ENCODE measurements around the gene ECHS1. TPM values are rescaled to one million over a fixed set of nuclear protein-coding genes. Genes with fewer than 3 reads are reported as not detected.
"Not testable (repeated sequence)": the region's sequence is repeated elsewhere in the genome, so short reads cannot be mapped to it uniquely, and the experiment has no call there.

ECHS1 gene
- total and polyA plus RNA-seq, 4 experiments from 2014 or later: 29.7 to 117 (median 56.0) TPM

DNA sequence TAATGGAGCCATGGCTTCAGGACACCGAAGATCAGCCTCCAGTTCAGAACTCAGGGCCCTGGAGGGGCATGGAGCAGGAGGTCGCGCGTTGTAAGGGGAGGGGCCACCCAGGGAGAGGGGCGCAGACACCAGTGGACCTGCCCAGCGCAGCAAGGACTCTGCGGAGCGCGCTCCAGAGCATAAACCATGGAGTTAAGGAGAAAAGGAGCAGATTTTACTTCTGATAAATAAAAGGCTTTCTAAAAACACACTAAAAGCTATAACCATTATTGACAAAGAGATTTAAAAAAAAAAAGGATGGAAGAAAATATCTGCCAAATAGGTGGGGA is 47.0 kb downstream of the ECHS1 start:
- Mint-ChIP-seq H3K4me1 (peaks cover 3 to 20% (median 12%) of the 10 kb centered on the region in 4 donors), H3K36me3 (no peaks in the 10 kb centered on the region), H3K9me3 (no peaks in the 10 kb centered on the region), H3K27ac (peak overlapping the region in 3 of 7 donors; percentile 7 to 60 (median 13)), H3K27me3 (peaks cover 12 to 18% of the 10 kb centered on the region in 2 donors), H3K4me3 (peak overlapping the region in 6 of 8 donors; percentile 17 to 54 (median 37))
- Histone ChIP-seq H3K27me3 (ENCODE audit: insufficient read depth, low read length) (peaks cover 31% of the 10 kb centered on the region), H3K36me3 (ENCODE audit: insufficient read depth, low read length) (no peaks in the 10 kb centered on the region), H3K9me3 (ENCODE audit: control insufficient read depth in 1 of 2, low read length in 2 of 2) (no peaks in the 10 kb centered on the region), H3K4me1 (ENCODE audit: insufficient read depth, low read length) (peaks cover 24% of the 10 kb centered on the region), H3K4me3 (ENCODE audit: low read length in 2 of 2) (no peak overlapping the region), H3K27ac (ENCODE audit: low read depth, low read length) (no peak overlapping the region)
- ChIA-PET POLR2A (ENCODE audit: partially characterized antibody) (no interaction called here), CTCF (ENCODE audit: partially characterized antibody) (no interaction called here)
- intact Hi-C loops (cut with micrococcal nuclease): no loop called here
- DNase-seq: no peak

DNA sequence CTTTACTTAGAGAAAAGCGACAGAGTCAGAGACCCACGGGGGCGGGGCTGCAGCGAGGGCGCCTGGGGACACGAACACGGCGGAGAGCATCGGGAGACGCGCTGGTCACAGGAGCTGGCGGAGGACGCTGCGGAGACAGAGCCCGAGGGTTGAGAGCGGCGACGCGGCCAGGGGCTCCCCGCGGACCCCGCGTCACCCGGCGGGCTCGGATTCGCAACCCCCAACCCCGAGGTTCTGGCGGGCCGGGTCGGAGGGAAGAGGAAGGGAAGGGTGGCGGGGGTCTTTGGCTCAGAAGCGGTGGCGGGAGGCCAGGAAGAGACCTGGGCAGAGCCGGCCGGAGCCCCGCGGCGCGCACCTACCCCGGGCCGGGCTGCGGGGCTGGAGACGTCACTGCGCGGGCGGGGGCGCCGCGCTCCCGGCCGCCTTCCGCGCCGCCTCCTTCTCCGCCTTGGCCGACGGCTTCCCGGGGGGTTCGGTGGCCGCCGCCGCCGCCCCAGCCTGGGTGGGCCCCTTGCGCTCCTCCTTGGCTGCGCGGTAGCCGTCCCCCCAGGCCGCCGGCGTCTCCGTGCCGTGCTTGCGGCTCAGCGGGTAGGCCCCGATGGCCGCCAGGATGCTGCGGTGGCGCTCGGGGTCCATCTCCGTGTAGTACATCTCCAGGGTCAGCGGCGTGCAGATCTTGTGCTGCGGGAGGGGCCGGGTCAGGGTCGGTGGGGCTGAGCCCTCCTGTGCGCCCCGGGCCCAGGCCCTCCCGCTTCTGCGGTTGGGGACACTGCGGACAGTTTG is 47.5 kb downstream of the ECHS1 start:
- H3K9me3 Mint-ChIP-seq: no peaks in the 10 kb centered on the region
- Histone ChIP-seq H3K36me3 (ENCODE audit: insufficient read depth, low read length) (no peaks in the 10 kb centered on the region), H3K27ac (ENCODE audit: low read depth, low read length) (no peak overlapping the region), H3K27me3 (ENCODE audit: insufficient read depth, low read length) (peaks cover 31% of the 10 kb centered on the region), H3K4me3 (ENCODE audit: low read length in 2 of 2) (peak overlapping the region in 1 of 2 donors; percentile 32), H3K4me1 (ENCODE audit: insufficient read depth, low read length) (peaks cover 24% of the 10 kb centered on the region), H3K9me3 (ENCODE audit: control insufficient read depth in 1 of 2, low read length in 2 of 2) (no peaks in the 10 kb centered on the region)
- H3K4me3 Mint-ChIP-seq: peak overlapping the region; percentile 67 to 88 (median 80)
- DNase-seq: peak in 3 of 5 donors; percentile 24 to 46 (median 32)
- ChIA-PET POLR2A (ENCODE audit: partially characterized antibody) (interaction anchor here (1.2 to 1.7 kb wide), 2 partner anchors 10 to 11 kb away, joined by 5 to 6 read pairs; partner anchors contain the start of gene CALY), CTCF (ENCODE audit: partially characterized antibody) (interaction anchor here (1.9 kb wide), 1 partner anchor 18 kb away, joined by 8 read pairs; no protein-coding TSS in a partner anchor)
- peaks cover 12 to 18% of the 10 kb centered on the region in 2 donors for H3K27me3 Mint-ChIP-seq
- intact Hi-C loops (cut with micrococcal nuclease): no loop called here
- H3K36me3 Mint-ChIP-seq: no peaks in the 10 kb centered on the region
- peak overlapping the region in 4 of 7 donors; percentile 2 to 74 (median 60) for H3K27ac Mint-ChIP-seq
- peaks cover 3 to 20% (median 12%) of the 10 kb centered on the region in 4 donors for H3K4me1 Mint-ChIP-seq

DNA sequence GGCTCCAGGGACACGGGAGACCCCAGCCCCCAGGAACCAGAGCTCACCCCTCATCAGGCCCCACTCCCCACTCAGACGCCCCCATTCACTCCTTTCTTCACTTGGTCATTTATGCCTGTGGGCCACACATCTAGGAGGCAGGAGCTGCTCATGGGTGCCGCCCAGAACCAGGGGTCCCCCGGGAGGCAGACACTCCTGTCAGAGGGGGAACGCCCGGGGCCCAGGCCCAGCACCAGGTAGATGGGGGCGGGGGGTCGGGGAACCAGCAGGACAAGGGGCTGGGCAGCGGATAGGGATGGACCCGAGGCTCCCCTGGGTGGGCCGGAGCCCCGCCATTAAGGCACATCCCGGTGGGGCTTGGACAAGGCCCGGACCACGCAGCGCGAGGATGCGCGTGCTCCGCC is 48.3 kb downstream of the ECHS1 start:
- Mint-ChIP-seq H3K4me1 (peaks cover 3 to 18% (median 10%) of the 10 kb centered on the region in 4 donors), H3K36me3 (no peaks in the 10 kb centered on the region), H3K9me3 (no peaks in the 10 kb centered on the region), H3K27ac (peak overlapping the region in 1 of 7 donors; percentile 47), H3K4me3 (peak overlapping the region in 4 of 8 donors; percentile 36 to 69 (median 52)), H3K27me3 (peaks cover 12 to 18% of the 10 kb centered on the region in 2 donors)
- Histone ChIP-seq H3K36me3 (ENCODE audit: insufficient read depth, low read length) (no peaks in the 10 kb centered on the region), H3K4me3 (ENCODE audit: low read length in 2 of 2) (peak overlapping the region in 1 of 2 donors; percentile 32), H3K4me1 (ENCODE audit: insufficient read depth, low read length) (peaks cover 21% of the 10 kb centered on the region), H3K27me3 (ENCODE audit: insufficient read depth, low read length) (peaks cover 31% of the 10 kb centered on the region), H3K9me3 (ENCODE audit: control insufficient read depth in 1 of 2, low read length in 2 of 2) (no peaks in the 10 kb centered on the region), H3K27ac (ENCODE audit: low read depth, low read length) (no peak overlapping the region)
- CTCF ChIA-PET (ENCODE audit: partially characterized antibody): interaction anchor here (1.1 to 1.9 kb wide), 2 partner anchors 11 to 17 kb away, joined by 5 to 8 read pairs; no protein-coding TSS in a partner anchor
- intact Hi-C loops (cut with micrococcal nuclease): no loop called here
- POLR2A ChIA-PET (ENCODE audit: partially characterized antibody): interaction anchor here (1.1 to 1.7 kb wide), 3 partner anchors 10 to 12 kb away, joined by 5 to 6 read pairs (median 6); partner anchors contain the start of gene CALY
- DNase-seq: peak in 1 of 5 donors; percentile 37

DNA sequence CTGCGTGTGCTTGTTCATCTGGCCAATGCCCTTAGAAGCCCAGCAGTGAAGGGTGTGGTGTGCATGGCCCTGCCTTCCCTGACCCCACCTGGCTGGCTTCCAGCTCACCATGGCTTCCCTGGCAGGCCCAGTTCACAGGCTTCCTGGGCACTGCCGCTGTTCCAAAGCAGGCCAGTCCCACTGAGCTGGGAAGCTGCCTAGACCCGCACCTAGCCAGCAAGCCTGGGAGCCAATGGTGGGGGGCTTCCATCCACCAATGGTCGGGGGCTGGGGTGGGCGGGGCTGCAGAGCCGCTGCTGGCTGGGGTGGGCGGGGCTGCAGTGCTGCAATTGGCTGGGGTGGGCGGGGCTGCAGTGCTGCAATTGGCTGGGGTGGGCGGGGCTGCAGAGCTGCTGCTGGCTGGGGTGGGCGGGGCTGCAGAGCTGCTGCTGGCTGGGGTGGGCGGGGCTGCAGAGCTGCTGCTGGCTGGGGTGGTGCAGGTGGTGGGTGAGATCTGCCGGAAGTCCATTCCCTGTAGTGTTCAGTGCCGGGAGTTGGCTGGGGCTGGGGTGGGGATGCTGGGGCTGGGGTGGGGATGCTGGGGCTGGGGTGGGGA is 48.9 kb downstream of the ECHS1 start:
- no peak overlapping the region for H3K27ac Mint-ChIP-seq
- intact Hi-C loops (cut with micrococcal nuclease): no loop called here
- H3K9me3 Mint-ChIP-seq: no peaks in the 10 kb centered on the region
- peaks cover 4 to 15% (median 10%) of the 10 kb centered on the region in 4 donors for H3K4me1 Mint-ChIP-seq
- no peaks in the 10 kb centered on the region for H3K9me3 ChIP-seq (ENCODE audit: control insufficient read depth in 1 of 2, low read length in 2 of 2)
- peak; percentile 44 to 81 (median 61) for DNase-seq
- no peaks in the 10 kb centered on the region for H3K36me3 ChIP-seq (ENCODE audit: insufficient read depth, low read length)
- ChIA-PET CTCF (ENCODE audit: partially characterized antibody) (interaction anchor here (0.8 to 1.9 kb wide), 4 partner anchors 10 to 196 kb away, joined by 3 to 8 read pairs (median 4); no protein-coding TSS in a partner anchor), POLR2A (ENCODE audit: partially characterized antibody) (interaction anchor here (1.0 to 1.7 kb wide), 4 partner anchors 9 to 61 kb away, joined by 3 to 6 read pairs (median 6); partner anchors contain the start of gene CALY)
- H3K27me3 ChIP-seq (ENCODE audit: insufficient read depth, low read length): peaks cover 31% of the 10 kb centered on the region
- no peak overlapping the region for H3K27ac ChIP-seq (ENCODE audit: low read depth, low read length)
- H3K4me1 ChIP-seq (ENCODE audit: insufficient read depth, low read length): peaks cover 17% of the 10 kb centered on the region
- H3K4me3 Mint-ChIP-seq: no peak overlapping the region
- H3K4me3 ChIP-seq (ENCODE audit: low read length in 2 of 2): no peak overlapping the region
- H3K36me3 Mint-ChIP-seq: no peaks in the 10 kb centered on the region
- peaks cover 11 to 14% of the 10 kb centered on the region in 2 donors for H3K27me3 Mint-ChIP-seq

DNA sequence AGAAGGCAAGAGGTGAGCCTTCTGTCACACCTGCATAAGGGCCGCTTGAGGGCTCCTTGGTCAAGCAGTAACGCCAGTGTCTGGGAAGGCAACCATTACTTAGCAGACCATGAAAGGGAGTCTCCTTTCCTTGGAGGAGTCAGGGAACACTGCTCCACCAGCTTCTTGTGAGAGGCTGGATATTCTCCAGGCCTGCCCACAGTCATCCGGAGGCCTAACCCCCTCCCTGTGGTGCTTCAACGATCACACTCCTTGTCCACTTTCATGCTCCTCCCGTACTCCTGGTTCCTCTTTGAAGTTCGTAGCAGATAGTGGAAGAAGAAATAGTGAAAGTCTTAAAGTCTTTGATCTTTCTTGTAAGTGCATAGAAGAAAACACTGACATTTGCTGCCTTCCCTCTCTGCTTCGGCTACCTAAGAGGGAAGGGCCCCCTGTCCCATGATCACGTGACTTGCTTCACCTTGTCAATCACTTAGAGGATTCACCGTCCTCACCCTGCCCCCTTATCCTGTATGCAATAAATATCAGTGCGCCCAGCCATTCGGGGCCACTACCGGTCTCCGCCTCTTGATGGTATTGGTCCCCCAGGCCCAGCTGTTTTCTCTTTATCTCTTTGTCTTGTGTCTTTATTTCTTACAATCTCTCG is 51.0 kb downstream of the ECHS1 start:
- peaks cover 9 to 20% (median 13%) of the 10 kb centered on the region in 4 donors for H3K4me1 Mint-ChIP-seq
- H3K9me3 Mint-ChIP-seq; H3K4me3 ChIP-seq (ENCODE audit: low read length in 2 of 2); H3K27me3 Mint-ChIP-seq; H3K36me3 ChIP-seq (ENCODE audit: insufficient read depth, low read length); DNase-seq; H3K36me3 Mint-ChIP-seq; H3K4me3 Mint-ChIP-seq; H3K27ac ChIP-seq (ENCODE audit: low read depth, low read length); intact Hi-C loops (cut with micrococcal nuclease); H3K9me3 ChIP-seq (ENCODE audit: control insufficient read depth in 1 of 2, low read length in 2 of 2); POLR2A ChIA-PET (ENCODE audit: partially characterized antibody): not testable (repeated sequence)
- Histone ChIP-seq H3K4me1 (ENCODE audit: insufficient read depth, low read length) (peaks cover 23% of the 10 kb centered on the region), H3K27me3 (ENCODE audit: insufficient read depth, low read length) (peaks cover 13% of the 10 kb centered on the region)
- H3K27ac Mint-ChIP-seq: peak overlapping the region in 1 of 7 donors; percentile 23
- CTCF ChIA-PET (ENCODE audit: partially characterized antibody): interaction anchor here (1.4 to 2.2 kb wide), 3 partner anchors 8 to 15 kb away, joined by 5 to 9 read pairs (median 7); no protein-coding TSS in a partner anchor

DNA sequence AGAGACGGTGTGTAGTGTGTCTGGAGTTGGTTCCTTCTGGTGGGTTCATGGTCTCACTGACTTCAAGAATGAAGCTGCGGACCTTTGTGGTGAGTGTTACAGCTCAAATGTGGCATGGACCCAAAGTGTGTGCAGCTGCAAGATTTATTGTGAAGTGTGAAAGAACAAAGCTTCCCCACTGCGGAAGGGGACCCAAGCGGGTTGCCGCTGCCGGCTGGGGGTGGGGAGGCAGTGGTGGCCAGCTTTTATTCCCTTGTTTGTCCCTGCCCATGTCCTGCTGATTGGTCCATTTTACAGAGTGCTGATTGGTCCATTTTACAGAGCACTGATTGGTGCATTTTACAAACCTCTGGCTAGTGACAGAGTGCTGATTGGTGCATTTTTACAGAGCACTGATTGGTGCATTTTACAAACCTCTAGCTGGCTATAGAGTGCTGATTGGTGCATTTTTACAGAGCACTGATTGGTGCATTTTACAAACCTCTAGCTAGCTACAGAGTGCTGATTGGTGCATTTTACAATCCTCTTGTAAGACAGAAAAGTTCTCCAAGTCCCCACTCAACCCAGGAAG is 52.2 kb downstream of the ECHS1 start:
- H3K27me3 Mint-ChIP-seq; H3K4me3 Mint-ChIP-seq; DNase-seq; POLR2A ChIA-PET (ENCODE audit: partially characterized antibody); intact Hi-C loops (cut with micrococcal nuclease); H3K36me3 Mint-ChIP-seq; H3K27me3 ChIP-seq (ENCODE audit: insufficient read depth, low read length); H3K9me3 Mint-ChIP-seq; H3K9me3 ChIP-seq (ENCODE audit: control insufficient read depth in 1 of 2, low read length in 2 of 2); H3K36me3 ChIP-seq (ENCODE audit: insufficient read depth, low read length); H3K27ac Mint-ChIP-seq; H3K27ac ChIP-seq (ENCODE audit: low read depth, low read length); H3K4me3 ChIP-seq (ENCODE audit: low read length in 2 of 2): not testable (repeated sequence)
- H3K4me1 Mint-ChIP-seq: peaks cover 9 to 18% (median 11%) of the 10 kb centered on the region in 4 donors
- peaks cover 19% of the 10 kb centered on the region for H3K4me1 ChIP-seq (ENCODE audit: insufficient read depth, low read length)
- CTCF ChIA-PET (ENCODE audit: partially characterized antibody): interaction anchor here (0.6 to 2.2 kb wide), 5 partner anchors 9 to 416 kb away, joined by 3 to 11 read pairs (median 7); no protein-coding TSS in a partner anchor

All from CD4-positive, alpha-beta memory T cell (primary cell).